ENCODE measurements around the gene C10orf95.

The C10orf95 gene

DNA sequence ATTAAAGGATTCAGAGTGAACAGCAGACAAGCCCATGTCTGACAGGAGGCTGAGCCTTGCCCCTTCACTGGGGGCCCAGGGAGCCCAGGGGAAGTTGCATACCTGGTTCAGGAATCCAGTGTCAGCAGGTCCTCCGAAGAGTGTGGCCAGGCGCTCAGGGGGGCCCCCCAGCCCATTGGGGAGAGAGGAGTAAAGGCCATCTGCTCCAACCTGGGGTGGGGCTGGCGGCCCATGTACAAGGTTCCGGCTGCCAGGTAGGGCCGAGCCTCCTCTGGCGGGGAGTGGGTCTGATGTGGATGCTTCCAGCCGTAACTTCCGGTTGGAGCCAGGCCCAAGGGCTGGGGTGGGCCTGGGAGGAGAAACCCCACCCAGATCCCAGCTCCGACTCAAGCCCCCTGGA lies 35.1 kb downstream of the C10orf95 start:
- no peak for DNase-seq (ENCODE audit: low read depth)

DNA sequence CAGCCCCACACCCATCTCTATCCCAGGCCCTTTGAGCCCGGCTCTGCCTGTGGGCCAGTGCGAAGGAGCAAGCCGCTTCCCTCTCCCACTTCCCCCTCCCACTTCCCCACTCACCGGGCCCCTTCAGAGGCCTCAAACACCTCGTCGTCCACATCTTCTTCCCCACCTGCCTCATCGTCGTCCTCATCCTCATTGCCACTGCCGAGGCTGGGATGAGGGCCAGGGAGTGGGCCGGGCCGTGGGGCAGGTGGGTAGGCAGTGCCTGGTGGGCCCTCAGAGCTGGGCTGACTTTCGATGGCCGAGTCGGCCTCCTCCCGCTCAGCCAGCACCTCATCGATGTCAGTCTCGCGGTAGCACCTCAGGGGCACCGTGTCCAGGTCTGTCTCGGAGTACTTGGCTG lies 36.6 kb downstream of the C10orf95 start:
- no peak for DNase-seq (ENCODE audit: low read depth)

DNA sequence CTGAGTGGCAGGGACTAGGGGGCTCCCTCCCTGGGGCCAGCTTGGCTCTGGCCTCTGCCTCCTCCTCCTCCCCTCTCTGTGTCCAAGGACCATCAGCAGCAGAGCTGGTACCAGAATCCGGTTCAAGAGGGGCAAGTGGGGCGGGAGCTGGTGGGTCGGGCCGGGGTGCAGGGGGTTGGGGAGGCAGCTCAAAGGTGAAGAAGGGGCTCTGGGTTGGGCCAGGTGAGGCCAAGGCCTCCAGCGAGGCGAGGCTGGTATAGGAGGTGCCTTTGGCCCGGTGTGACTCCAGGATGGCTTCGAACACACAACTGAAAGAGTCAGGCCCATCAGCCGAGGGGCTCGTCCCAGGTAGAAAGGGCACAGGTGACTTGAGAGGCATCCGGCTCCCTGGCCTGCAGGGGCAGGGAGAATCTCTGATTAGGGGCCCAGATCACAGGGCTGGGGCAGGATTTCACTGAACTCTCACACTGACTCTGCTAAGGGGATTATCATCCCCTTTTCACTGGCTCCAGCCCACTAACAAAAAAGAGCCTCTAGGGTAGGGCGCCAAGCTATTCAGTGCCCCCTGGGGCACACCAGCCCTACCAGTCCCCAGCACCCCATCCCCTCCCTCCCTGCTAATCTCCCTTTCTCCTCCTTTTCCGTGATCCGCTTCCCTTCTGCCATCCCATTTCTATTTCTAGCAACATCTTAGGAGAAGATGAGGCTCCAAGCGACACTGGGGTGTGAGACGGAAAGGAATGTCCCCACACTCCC lies 37.4 kb downstream of the C10orf95 start:
- no peak for DNase-seq (ENCODE audit: low read depth)

DNA sequence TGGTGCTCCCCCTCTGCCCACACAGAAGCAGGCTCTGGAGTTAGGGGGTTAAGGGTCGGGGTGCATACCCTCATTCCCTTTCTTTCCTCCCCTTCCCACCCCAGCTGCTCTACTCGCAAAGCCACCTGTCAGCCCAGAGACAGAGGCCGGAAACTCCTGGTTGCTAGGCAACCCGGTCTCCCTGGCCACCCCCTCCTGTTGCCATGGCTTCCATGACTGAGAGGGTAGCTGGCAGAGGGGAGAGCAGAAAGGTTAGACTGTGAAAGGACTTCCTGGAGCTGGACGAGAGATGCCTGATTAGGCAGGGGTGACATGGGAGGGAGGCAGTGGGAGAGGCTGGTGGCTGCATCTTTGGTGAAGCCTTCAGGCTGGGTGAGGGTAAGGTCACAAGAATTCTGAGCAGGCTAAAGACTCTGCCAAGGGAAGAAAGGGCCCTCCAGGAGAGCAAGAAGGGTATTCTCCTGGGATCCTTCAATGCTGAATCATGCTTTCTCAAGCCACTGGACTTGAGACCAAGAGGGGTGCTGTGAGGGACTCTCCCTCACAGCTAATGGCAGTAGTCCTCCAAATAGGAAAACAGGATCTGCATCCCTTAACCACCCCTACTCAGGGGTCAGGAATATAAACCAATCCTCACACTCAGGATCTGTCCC lies 38.2 kb downstream of the C10orf95 start:
- no peak for DNase-seq (ENCODE audit: low read depth)

DNA sequence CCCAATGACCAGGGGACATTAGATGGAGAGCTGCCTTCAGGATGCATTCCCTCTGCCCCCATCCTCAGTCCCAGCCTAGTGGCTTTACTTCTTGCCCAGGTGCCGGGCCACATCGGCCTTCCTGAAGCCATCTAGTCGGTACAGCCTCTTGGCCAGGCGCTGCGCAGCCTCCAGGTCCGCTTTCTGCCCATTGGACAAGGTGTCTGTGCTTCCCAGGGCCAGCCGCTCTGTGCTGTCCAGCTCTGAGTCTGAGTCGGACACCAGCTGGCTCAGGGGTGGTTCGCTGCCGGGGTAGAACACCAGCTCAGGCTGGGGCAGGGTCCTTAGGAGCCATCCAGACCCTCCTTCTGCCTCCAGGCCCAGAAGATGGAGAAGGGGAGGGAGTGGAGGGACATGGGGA lies 39.0 kb downstream of the C10orf95 start:
- DNase-seq (ENCODE audit: low read depth) = no peak

DNA sequence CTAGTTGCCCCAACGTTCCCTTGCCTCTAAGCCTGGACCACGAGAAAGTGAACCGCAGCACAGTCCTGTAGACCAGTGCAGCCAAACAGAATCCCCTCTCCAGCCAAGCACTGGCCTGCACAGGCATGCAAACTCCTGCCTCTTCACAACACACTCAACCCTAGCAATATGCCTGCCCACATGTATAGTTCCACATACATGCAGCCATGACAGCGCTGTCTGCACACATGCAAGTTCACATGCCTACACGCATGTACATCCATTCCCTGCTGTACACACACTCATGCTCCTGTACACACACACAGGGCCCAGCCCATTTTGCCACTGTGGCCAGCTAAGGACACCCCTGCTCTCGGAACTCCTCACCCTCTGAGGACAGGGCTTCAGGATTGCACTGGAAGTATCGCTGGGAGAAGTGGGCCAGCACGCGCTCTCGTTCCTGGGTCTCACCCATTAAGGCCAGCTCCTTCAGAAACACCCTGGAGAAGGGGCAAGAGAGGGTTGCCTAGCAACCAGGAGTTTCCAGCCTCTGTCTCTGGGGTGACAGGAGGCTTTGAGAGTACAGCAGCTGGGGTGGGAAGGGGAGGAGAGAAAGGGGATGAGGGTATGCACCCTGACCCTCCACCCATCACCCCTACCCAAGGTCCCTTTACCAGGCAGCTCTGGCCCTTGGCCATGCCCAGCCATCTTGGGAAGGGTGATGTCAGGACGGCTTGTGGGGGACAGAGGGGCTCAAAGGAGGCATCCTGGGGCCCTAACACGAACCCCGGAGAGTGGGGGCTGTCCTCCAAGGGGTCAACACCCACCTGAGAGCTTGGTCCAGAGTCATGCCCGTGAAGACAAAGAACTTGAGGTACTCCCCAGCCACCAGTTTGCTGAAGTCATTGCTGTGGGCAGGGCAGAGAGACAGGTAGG lies 39.7 kb downstream of the C10orf95 start:
- DNase-seq (ENCODE audit: low read depth) = no peak

DNA sequence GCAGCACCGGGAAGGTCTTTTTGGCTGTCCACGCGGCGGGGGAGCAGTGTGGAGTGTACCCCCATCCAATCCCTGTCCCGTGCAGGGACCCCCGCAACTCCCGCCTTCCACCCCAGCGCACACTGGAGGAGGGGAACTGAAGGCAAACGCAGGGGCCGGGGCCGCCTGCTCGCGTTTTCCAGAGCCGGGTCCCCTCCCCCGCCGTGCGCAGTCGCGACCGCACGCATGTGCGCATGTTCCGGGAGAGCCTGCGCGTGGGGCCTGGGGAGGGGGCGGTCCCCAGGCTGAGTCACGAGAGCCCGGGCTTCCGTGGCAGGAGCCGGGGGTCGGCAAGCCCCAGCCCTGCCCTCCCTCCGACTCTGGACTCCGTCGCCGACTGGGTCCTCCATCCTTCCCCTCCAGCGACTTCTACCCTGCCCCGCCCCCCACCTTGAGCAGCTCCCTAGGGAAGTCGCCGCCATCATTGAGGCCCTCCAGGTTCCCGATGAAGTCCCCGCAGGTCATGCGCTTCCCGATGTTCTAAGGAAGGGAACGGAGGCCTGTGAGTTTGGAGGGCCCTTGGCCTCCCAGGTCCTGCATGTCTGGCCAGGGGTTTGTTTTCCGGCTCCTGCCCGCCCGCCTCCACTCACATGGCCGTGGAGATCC lies 40.8 kb downstream of the C10orf95 start:
- DNase-seq (ENCODE audit: low read depth) = peak; percentile 45

DNA sequence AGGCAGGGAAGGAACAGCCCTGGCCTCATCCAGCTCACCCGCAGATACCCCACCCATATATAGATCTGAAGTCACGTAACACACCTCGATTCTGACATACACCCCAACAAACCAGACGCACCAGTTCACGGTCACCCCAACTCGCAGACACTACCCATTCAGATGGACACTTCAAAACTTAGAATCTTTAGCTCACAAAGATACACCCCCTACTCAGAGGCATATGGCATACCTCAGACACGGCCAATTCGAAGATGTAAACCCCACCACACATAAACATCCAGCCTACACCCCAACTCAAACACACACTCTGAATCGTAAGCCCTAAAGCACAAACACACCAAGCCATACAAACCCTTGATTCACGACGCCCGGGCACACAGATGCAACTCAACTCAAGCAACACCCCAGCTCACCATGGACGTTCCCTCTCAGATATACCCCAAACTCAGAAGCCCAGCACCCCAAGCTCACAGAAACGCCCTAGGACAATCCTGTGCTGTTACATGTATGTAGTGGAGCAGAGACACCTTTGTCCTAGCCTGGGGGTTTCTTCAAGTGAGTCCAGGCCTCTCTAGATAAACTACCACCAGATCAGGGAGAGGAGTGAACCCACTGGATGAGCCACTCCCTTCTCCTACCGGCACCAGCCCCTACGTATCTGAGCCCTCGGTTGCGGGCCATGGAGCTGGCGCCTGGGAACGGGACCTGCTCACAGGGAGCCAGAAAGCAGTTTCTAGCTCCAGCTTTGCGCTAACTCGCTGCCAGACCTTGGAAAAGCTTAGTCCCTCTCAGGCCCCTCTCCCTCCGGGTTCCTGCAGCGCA lies 41.5 kb downstream of the C10orf95 start:
- no peak for DNase-seq (ENCODE audit: low read depth)

DNA sequence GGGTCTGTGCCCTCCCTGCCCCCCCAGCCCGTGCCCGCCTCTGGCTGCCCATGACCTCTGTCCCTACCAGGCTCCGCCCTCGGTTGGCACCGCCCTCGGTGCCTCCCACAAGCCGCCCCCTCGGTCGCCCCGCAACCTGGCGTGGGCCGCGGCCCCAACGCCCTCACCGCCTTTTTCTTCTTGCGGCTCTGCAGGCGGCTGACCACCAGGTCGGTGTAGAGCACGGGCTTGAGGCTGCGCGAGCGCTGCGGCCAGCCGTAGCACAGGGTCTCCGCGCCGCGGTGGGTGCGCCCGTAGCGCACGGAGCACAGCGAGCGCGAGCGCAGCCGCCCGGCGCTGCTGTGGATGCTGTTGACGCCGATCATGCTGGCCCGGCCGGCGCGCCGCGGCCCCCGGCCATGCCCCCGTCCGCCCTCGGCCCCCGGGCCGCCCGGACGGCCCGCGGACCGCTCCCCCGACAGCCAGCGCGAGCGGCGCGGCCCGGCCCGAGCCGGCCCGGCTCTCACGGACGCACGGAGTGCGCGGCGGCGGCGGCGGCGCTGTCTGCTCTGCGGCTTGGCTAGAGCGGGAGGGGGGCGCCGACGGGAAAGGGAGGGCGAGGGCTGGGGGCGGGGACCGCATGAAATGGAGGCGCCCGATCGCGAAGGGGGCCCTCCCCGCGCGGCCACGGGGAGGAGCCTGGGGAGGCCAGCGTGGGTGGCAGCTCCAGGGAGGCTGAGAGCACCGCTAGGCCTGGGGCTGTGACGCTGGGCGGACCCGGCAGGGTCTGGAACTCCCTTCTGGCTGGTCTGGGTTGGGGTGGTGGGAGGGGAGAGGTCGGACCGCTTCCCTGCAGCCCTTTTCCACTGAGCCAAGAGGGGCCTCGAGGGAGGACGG lies 42.4 kb downstream of the C10orf95 start:
- peak; percentile 67 for DNase-seq (ENCODE audit: low read depth)

DNA sequence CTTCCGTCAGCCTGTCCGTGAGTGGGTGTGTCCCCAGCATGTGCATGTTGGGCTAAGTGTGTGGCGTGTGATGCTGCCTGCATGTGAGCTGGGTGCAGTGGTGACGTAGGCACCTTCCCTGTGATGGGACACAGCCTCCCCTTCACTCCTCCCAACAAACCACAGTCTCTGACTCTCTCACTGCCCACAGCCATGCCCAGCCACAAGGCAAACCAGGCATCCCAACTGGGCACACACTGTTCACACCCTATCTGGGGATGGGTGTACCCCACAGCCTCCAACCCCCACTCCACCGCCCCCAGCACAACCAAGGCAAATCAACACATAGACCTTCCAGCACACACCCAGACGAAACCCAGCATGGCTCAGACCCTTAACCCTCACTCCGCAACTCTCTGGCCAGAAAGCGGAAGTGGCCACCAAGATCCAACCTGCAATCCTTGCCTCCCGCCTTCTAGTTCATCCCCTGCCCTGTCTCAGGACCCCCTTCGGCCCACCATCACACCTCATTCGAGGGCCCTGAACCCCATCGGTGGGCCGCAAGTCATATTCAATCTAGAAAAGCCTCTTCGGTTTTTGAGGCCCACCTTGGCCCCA lies 43.1 kb downstream of the C10orf95 start:
- no peak for DNase-seq (ENCODE audit: low read depth)

DNA sequence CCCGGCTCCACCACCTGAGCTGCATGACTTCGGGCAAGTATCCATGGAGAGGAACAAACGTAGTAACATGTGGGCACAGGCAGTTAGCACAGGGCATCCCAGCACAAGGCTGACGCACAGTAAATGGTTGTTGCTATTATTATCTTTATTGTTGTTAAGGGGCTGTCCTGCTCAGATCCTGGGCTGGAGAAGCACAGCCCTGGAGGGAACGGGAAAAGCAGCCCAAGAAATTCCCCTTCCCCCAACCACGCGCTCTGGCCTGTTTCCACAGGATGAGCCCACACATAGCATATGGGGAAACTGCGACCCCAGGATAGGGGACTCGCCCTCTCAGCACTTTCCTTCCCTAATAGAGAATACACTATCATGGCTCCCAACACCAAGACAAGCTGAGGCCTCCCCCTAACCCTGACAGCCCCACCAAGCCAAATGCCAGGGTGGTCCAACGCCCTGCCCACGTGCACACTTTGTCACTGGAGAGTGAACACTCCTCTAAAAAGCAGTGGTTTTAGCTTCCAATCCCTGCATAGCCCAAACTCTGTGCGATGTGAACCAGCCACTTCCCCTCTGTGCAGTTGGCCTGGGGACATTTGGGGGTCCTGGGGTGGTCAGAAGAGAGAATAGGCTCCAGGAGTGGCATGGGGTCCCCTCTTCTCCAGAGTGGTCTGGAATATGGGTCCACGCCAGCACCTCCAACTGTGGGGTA lies 43.8 kb downstream of the C10orf95 start:
- no peak for DNase-seq (ENCODE audit: low read depth)

DNA sequence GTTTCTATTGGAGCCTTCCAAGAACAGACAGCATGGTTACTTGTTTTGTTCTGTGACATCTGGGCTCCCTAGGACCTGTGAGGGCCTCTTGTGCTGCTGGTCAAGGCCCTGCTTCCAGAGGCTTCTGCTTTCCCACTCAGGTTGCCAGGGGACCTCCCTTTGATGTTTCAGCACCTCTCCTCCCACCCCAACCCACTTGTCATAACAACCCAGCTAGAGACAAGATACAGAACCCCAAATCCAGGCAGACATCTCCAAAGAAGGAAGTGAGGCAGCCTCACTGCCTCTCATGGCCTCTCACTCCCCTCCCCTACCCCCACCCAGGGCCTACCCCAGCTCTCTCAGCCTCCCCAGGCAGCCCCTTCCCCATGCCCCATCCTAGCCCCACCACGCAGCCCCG lies 44.5 kb downstream of the C10orf95 start:
- no peak for DNase-seq (ENCODE audit: low read depth)

DNA sequence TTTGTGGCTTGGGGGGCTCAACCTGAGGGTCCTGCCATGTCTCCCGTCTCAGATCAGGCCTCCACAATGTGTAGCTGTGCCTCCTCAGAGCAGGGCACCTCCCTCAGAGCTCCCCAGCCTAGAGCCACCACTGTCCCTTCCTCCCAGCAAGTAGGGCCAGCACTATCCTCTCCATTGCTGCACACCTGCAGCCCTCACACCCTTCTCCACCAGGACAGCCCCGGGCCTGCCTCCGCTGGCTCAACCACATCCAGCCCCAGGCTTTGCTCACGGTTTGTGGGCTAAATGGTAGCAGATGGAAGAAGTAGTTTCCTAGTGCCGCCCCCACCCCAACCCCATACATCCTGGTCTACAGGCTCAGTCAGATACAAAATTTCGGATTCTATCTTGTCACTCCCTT lies 45.7 kb downstream of the C10orf95 start:
- no peak for DNase-seq (ENCODE audit: low read depth)

DNA sequence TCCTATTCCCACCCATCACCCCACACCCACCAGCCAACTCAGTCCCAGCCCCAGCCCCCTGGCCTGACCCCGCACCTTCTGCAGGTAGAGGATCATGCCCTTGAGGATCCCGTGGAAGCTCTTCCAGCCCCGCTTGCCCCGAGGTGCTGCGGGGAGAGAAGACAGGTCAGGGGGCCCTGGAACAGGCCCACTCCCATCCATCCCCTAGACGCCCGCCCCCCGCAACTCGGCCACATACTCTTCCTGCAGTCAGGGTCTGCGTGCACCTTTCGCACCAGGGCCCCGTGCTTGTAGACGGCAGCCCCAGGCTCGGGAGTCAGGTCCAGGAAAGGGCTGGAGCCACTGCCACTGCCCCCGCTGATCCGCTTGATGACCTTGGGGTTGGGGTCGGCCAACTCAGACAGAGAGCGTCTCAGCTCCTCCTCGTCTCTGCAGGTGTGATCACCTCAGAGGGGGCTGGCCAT lies 46.2 kb downstream of the C10orf95 start:
- no peak for DNase-seq (ENCODE audit: low read depth)

DNA sequence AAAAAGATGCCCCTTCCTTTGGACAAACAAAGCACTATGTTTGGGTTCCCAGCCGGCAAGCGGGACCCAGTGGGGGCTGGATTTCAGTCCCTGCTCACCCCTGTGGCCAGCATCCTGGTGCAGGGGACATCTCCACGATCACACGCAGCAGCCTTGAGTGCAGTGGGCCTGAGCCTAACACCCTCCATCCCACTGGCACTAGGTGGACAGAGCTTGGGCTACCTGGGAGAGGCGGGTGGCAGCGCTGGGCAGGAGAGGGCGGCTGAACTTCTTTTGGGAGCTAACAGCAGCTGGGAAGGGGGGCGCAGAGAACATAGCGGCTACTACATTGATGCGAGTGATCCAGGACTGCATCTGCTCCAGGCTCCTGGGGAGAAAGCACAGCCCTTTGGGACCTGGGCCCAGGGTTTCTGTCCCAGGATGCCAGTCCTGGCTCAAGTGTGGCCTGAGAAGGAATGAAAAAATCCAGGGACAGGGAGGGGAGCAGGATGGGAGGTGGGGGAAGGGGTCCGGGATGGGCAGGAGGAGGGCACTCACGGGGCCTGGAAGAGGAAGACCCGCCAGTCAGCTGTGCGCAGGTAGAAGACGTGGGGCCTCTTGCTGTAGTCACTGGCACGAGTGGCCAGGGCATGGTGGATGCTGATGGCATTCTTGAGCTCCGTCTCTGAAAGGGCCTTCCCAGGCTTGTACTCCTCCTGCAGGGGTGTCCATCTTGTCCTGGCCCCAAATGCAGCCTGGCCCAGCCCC lies 46.8 kb downstream of the C10orf95 start:
- no peak for DNase-seq (ENCODE audit: low read depth)

DNA sequence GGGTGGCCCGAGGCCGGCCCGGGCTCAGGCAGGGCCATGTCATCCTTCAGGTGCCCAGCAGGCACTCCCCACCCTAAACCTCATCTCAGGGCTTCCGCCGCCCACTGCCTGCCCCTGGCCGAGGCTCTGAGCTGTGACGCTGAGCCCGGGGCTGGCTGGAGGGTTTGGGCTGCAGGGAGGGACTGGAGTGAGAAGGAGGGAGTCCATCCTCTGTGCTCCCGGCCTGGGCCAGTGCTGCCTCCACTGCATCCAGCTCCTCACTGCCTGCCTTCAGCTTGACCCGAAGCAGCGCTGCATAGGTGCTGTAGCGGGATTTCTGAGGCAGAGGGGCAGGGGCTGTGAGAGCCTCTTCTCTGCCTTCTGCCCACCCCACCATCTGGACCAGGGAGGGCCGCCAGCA lies 48.2 kb downstream of the C10orf95 start:
- DNase-seq (ENCODE audit: low read depth) = no peak

DNA sequence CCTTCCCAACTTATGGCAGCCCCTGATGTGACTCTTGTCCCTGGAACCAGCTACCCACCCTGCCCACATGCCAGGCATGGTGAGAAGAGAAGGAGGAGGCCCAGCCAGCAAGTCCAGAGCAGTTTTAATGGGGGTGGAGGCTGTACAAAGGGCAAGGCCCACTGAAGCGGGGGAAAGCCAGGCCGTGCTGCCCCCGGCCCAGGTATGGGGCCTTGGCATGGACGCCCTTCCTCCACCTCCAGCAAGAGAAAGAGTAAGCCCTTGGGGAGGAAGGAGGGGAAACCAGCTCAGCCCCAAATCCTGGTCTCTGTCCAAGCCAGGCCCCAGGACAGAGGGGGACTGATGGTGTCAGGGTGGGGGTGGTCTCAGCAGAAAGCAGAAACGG lies 48.8 kb downstream of the C10orf95 start:
- DNase-seq (ENCODE audit: low read depth) = no peak

DNA sequence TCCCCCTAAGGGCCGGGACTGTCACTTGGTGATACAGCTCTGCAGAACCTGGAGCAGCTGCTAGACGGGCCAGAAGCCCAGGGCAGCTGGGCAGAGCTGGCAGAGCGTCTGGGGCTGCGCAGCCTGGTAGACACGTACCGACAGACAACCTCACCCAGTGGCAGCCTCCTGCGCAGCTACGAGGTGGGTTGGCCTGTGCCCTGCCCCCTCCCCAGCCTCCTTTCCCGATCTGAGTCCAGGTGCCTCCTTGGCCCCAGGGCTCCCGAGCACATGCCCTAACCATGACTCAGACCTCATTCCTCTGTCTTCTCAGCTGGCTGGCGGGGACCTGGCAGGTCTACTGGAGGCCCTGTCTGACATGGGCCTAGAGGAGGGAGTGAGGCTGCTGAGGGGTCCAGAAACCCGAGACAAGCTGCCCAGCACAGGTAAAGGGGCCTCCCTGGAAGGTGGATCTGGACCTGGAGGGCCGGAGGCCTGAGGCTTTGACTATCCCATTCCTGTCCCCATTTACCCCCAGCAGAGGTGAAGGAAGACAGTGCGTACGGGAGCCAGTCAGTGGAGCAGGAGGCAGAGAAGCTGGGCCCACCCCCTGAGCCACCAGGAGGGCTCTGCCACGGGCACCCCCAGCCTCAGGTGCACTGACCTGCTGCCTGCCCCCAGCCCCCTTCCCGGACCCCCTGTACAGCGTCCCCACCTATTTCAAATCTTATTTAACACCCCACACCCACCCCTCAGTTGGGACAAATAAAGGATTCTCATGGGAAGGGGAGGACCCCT lies 49.4 kb downstream of the C10orf95 start:
- no peak for DNase-seq (ENCODE audit: low read depth)
